Peyer's patch (tissue), 4 donors: ENCODE measurements around the gene ADAP1. TPM values are rescaled to one million over a fixed set of nuclear protein-coding genes. Genes with fewer than 3 reads are reported as not detected.
A peak's percentile ranks its signal among the peaks of the same experiment; 100 is the strongest.

Experiments
- DNase-seq, 3 donors: peaks; one replicate each; pipeline ENCODE4 v3.0.0-alpha.2; 2017 to 2019
- H3K27ac ChIP-seq, 4 donors: fragments of 200-600 bp; sonication (generic); one replicate each; pipeline ENCODE4 v1.5.1; 2016 to 2019
- H3K27me3 ChIP-seq, 2 donors: fragments of 200-600 bp; sonication (generic); one replicate each; pipeline ENCODE4 v1.5.1; 2019
- H3K36me3 ChIP-seq, 3 donors: fragments of 200-600 bp; sonication (generic); one replicate each; pipeline ENCODE4 v1.5.1; 2016 to 2019
- H3K4me1 ChIP-seq, 4 donors: fragments of 200-600 bp; sonication (generic); one replicate each; pipeline ENCODE4 v1.5.1; 2016 to 2019
- H3K4me3 ChIP-seq, 4 donors: fragments of 200-600 bp; sonication (generic); 1 replicate in 3 of 4; 2 replicates in 1 of 4; pipeline ENCODE4 v1.5.1; 2016 to 2019; ENCODE audit warnings: mild to moderate bottlenecking in 1 of 4
- H3K9me3 ChIP-seq, 4 donors: fragments of 200-600 bp; sonication (generic); one replicate each; pipeline ENCODE4 v1.5.1; 2016 to 2019; ENCODE audit warnings: mild to moderate bottlenecking in 1 of 4
- POLR2A ChIP-seq, 2 donors: fragments of 450-650 bp; IDR thresholded peaks; one replicate each; pipeline ENCODE4 v1.5.1; 2017; ENCODE audit warnings: antibody characterized with exemption in 2 of 2, mild to moderate bottlenecking in 2 of 2, moderate library complexity in 2 of 2
- total RNA-seq, 4 donors: library from RNA; depleted of rRNA; stranded (reverse); fragments of >200 nt; gene quantifications; one replicate each; pipeline ENCODE4 v1.1.0, GENCODE V29; 2016
- TF ChIP-seq, protein P1 (sequence below), 6 experiments: fragments of 450-650 bp in 4 of 6; fragments of 200-600 bp in 2 of 6; sonication (generic) in 1 of 6; IDR thresholded peaks; one replicate each; pipeline ENCODE4 v1.5.1; 2017 to 2019; ENCODE audit warnings: antibody characterized with exemption in 6 of 6, mild to moderate bottlenecking in 3 of 6, moderate library complexity in 1 of 6

ADAP1 gene
- total RNA-seq, 4 donors from 2014 or later = 102 to 146 (median 133) TPM

DNA sequence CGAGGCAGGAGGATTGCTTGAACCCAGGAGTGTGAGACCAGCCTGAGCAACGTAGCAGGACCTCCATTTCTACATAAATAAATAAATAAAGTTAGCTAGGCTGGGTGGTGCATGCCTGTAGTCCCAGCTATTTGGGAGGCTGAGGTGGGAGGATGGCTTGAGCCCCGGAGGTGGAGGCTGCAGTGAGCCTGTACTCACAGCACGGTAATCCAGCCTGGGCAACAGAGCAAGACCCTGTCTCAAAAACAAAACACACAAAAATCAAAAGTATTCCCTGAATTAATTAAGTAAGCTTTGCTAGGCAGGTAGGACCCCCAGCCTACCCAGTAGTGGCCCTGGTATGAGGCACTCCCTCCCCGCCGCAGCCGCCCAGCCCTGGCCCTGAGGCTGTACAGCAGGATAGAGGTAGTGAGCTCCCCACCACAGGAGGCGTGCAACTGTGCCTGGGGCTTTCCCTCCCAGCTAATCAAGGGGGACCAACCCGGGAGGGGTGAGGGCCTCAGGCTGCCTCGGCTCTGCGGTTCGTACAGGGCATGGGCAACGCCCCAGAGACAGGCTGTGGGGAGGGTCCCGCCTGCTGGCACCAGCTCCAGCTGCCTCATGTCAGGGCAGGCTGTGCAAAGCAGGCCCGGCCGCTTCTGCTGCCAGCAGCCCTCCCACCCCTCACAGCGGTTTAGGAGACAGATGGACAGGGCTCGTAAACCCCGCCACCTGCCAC, 27.5 kb upstream of the ADAP1 start:
- no peak for TF ChIP-seq POLR2A (IDR thresholded peaks at IDR 0.05)
- TF ChIP-seq, protein P1, sequence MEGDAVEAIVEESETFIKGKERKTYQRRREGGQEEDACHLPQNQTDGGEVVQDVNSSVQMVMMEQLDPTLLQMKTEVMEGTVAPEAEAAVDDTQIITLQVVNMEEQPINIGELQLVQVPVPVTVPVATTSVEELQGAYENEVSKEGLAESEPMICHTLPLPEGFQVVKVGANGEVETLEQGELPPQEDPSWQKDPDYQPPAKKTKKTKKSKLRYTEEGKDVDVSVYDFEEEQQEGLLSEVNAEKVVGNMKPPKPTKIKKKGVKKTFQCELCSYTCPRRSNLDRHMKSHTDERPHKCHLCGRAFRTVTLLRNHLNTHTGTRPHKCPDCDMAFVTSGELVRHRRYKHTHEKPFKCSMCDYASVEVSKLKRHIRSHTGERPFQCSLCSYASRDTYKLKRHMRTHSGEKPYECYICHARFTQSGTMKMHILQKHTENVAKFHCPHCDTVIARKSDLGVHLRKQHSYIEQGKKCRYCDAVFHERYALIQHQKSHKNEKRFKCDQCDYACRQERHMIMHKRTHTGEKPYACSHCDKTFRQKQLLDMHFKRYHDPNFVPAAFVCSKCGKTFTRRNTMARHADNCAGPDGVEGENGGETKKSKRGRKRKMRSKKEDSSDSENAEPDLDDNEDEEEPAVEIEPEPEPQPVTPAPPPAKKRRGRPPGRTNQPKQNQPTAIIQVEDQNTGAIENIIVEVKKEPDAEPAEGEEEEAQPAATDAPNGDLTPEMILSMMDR (IDR thresholded peaks at IDR 0.05) = no peak
- no peak overlapping the region for H3K4me3 ChIP-seq
- H3K27me3 ChIP-seq = no peaks in the 10 kb centered on the region
- no peak for DNase-seq
- peaks cover 0 to 40% (median 0%) of the 10 kb centered on the region in 4 donors for H3K4me1 ChIP-seq
- no peaks in the 10 kb centered on the region for H3K9me3 ChIP-seq
- no peaks in the 10 kb centered on the region for H3K36me3 ChIP-seq
- H3K27ac ChIP-seq = no peak overlapping the region

DNA sequence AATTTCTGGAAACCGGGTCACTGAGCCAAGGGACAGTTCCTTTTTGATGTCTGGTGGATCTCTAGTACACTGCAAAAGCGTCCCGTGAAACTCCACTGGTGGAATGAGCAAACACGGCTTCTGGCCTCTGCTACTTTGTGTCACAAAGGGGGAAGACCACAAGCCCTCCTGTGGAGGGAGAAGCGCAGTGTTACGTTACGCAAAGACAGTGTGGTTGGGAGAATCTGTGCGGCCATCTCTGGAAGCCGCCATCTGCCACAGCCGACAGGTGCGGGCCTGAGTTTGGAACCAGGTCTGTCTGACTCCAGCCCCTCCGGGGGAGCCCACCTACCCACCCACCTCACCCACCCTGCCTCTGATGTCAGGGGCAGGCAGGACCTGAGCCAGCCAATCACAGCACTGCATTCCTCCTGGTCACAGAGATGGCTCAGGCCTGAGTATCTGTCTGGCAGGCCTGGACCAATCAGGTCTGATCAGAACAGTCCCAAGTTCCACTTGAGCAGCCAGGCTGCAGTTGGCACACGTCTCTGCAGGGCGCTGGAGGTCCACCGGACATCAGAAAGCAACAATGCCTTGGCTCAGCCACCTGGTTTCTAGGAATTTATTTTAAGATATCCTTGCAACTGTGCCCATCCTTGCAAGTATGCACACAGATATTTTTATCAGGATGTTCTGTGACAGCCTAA, 25.5 kb upstream of the ADAP1 start:
- no peak overlapping the region for H3K4me3 ChIP-seq
- H3K4me1 ChIP-seq = peaks cover 0 to 36% (median 0%) of the 10 kb centered on the region in 4 donors
- TF ChIP-seq, protein P1 (IDR thresholded peaks at IDR 0.05) = no peak
- TF ChIP-seq POLR2A (IDR thresholded peaks at IDR 0.05) = no peak
- H3K27me3 ChIP-seq = no peaks in the 10 kb centered on the region
- no peaks in the 10 kb centered on the region for H3K9me3 ChIP-seq
- DNase-seq = no peak
- no peaks in the 10 kb centered on the region for H3K36me3 ChIP-seq
- H3K27ac ChIP-seq = peak overlapping the region in 1 of 4 donors; percentile 95

DNA sequence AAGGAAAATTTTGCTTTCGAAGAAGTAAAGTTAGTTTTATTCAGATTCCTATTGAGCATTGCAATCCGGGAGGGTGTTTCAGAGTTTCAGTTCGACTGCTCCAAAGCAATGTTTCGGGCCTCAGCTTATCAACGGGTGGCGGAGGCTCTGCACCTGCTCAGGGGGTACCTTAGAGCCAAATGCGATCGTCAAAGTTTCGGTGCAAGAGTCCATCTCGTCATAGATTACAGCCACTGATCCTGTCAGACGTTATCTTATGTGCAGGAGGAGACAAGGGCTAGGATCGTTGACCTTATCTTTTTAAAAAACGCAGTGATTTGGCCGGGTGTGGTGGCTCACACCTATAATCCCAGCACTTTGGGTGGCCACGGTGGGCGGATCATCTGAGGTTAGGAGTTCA, 24.7 kb upstream of the ADAP1 start:
- peaks cover 0 to 38% (median 2%) of the 10 kb centered on the region in 4 donors for H3K4me1 ChIP-seq

DNA sequence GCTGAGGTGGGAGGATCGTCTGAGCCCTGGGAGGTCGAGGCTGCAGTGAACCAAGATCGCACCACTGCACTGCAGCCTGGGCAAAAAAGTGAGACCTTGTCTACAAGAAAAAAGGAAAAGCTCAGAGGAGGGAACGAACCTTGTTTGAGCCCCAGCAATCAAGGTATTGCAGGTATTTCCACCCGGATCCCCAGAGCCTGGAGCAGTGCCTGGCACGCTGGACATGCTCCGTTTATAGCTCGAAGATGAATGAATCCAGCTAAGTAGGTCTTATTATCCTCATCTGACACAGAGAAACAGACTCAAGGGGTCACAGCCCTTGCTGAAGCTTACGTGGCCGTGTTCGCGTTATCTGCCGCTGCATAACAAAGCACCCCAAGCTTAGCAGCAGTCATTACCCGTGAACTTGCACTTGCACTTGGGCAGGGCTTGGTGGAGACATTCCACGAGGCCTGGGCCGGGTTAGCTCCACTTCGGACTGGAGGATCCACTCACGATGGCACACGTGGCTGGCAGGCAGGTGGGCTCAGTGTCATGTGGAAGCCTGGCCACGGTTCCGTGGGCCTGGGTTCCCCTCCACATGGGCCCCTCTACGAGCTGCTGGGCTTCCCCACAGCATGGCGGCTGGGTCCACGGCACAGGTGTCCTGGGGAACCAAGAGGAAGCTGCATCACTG, 24.1 kb upstream of the ADAP1 start:
- Histone ChIP-seq H3K4me3 (no peak overlapping the region), H3K4me1 (peaks cover 0 to 44% (median 6%) of the 10 kb centered on the region in 4 donors), H3K9me3 (no peaks in the 10 kb centered on the region), H3K27ac (peak overlapping the region in 3 of 4 donors; percentile 76 to 100 (median 95)), H3K36me3 (no peaks in the 10 kb centered on the region), H3K27me3 (no peaks in the 10 kb centered on the region)
- TF ChIP-seq, protein P1 (IDR thresholded peaks at IDR 0.05) = no peak
- TF ChIP-seq POLR2A (IDR thresholded peaks at IDR 0.05) = no peak
- DNase-seq = peak in 1 of 3 donors; percentile 60

More for the DNA sequence above, 24.7 kb upstream of the ADAP1 start:
- no peaks in the 10 kb centered on the region for H3K27me3 ChIP-seq
- no peak for DNase-seq
- TF ChIP-seq POLR2A (IDR thresholded peaks at IDR 0.05) = no peak
- TF ChIP-seq, protein P1 (IDR thresholded peaks at IDR 0.05) = no peak
- H3K36me3 ChIP-seq = no peaks in the 10 kb centered on the region
- peak overlapping the region in 2 of 4 donors; percentile 95 to 100 for H3K27ac ChIP-seq
- H3K9me3 ChIP-seq = no peaks in the 10 kb centered on the region
- H3K4me3 ChIP-seq = no peak overlapping the region

DNA sequence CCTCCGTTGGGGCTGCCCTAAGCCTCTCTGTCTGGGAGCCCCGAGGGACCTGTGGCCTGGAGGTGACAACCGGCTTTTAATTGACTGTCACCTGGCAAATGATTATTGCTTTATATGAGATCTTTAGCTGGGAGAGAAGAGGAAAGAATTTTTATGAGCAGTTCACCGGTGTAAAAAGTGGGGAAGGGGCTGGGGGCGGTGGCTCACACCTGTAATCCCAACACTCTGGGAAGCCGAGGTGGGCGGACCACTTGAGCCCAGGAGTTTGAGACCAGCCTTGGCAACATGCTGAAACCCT, 23.5 kb upstream of the ADAP1 start:
- TF ChIP-seq, protein P1 (IDR thresholded peaks at IDR 0.05) = no peak
- TF ChIP-seq POLR2A (IDR thresholded peaks at IDR 0.05) = no peak
- Histone ChIP-seq H3K27me3 (no peaks in the 10 kb centered on the region), H3K27ac (peak overlapping the region in 3 of 4 donors; percentile 76 to 100 (median 95)), H3K9me3 (no peaks in the 10 kb centered on the region), H3K36me3 (peaks cover 0 to 5% (median 0%) of the 10 kb centered on the region in 3 donors), H3K4me1 (peaks cover 0 to 46% (median 11%) of the 10 kb centered on the region in 4 donors), H3K4me3 (no peak overlapping the region)
- no peak for DNase-seq
